ENCODE data around the gene ROBO3.

DNA sequence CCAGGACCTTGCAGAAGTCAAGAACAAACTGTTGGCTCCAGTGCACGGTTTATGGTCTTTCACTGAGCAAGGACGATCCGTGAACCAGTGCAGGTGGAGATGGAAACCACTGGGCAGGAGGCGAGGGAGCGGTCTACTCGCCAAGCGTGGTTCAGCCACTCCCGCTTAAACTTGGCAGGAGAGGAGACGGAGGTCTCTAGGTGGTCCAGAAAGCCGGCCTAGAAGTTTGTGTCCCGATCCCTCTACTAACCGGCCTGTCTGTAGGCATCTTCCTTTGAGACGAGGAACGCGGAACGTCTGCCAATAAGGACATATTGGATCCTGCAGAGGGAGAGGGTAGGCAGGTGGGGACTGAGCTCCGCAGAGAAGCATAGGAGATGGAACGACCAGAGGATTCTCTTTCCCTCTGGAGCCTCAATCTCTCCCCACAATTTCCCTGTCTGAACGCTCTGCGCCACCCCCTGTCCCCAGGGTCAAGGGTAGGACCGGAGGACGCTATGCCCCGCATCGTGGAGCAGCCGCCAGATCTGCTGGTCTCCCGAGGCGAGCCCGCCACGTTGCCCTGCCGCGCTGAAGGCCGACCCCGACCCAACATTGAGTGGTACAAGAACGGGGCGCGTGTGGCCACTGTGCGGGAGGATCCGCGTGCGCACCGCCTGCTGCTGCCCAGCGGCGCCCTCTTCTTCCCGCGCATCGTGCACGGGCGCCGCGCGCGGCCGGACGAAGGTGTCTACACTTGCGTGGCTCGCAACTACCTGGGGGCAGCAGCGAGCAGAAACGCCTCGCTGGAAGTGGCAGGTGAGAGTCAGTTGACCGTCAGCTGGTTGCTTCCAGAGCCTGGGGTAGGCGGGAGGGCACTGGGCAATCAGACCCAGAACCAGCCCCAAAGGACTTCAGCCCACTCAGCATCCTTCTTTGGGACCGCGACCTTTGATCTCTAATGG, 3.4 kb downstream of the ROBO3 start:
- TF ChIP-seq POLR2AphosphoS5 (IDR thresholded peaks at IDR 0.05; ENCODE audit: low read depth, low read length), result no peak
- no peak for TF ChIP-seq TAF1 (IDR thresholded peaks at IDR 0.05; ENCODE audit: borderline replicate concordance, insufficient read depth, low read length)
- TF ChIP-seq, protein P1, sequence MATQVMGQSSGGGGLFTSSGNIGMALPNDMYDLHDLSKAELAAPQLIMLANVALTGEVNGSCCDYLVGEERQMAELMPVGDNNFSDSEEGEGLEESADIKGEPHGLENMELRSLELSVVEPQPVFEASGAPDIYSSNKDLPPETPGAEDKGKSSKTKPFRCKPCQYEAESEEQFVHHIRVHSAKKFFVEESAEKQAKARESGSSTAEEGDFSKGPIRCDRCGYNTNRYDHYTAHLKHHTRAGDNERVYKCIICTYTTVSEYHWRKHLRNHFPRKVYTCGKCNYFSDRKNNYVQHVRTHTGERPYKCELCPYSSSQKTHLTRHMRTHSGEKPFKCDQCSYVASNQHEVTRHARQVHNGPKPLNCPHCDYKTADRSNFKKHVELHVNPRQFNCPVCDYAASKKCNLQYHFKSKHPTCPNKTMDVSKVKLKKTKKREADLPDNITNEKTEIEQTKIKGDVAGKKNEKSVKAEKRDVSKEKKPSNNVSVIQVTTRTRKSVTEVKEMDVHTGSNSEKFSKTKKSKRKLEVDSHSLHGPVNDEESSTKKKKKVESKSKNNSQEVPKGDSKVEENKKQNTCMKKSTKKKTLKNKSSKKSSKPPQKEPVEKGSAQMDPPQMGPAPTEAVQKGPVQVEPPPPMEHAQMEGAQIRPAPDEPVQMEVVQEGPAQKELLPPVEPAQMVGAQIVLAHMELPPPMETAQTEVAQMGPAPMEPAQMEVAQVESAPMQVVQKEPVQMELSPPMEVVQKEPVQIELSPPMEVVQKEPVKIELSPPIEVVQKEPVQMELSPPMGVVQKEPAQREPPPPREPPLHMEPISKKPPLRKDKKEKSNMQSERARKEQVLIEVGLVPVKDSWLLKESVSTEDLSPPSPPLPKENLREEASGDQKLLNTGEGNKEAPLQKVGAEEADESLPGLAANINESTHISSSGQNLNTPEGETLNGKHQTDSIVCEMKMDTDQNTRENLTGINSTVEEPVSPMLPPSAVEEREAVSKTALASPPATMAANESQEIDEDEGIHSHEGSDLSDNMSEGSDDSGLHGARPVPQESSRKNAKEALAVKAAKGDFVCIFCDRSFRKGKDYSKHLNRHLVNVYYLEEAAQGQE (IDR thresholded peaks at IDR 0.05; ENCODE audit: insufficient read depth in 1 of 2, low read depth in 2 of 2, low read length in 2 of 2), result no peak
- no peak for TF ChIP-seq SIN3A (IDR thresholded peaks at IDR 0.05; ENCODE audit: borderline replicate concordance, insufficient read depth, low read length)
- no peak for TF ChIP-seq FOXP2 (optimal IDR thresholded peaks at IDR 0.05; ENCODE audit: borderline replicate concordance, extremely low read depth, extremely low read length, insufficient read depth)
